ENCODE results near the gene ZNF217.
"Not testable (repeated sequence)": the region's sequence is repeated elsewhere in the genome, so short reads cannot be mapped to it uniquely, and the experiment has no call there.

ZNF217 gene

GRCh38 chr20:53628076-53628475 lies 34.4 kb upstream of the ZNF217 start:
- FAIRE-seq: no peak
- TF ChIP-seq TAF1 (IDR thresholded peaks at IDR 0.05; ENCODE audit: borderline replicate concordance, low read depth, low read length): no peak
- no peak for TF ChIP-seq POLR2A (IDR thresholded peaks at IDR 0.05; ENCODE audit: low read depth, low read length)
- no peak for TF ChIP-seq POLR2AphosphoS5 (IDR thresholded peaks at IDR 0.05; ENCODE audit: low read depth, low read length)
- DNase-seq (ENCODE audit: insufficient read length): no peak

- not testable (repeated sequence) for DNase-seq (ENCODE audit: insufficient read length); FAIRE-seq
Observed at GRCh38 chr20:53627001-53627400, 33.4 kb upstream of the ZNF217 start.

- TF ChIP-seq POLR2AphosphoS5 (IDR thresholded peaks at IDR 0.05; ENCODE audit: low read depth, low read length) (no peak), POLR2A (IDR thresholded peaks at IDR 0.05; ENCODE audit: low read depth, low read length) (no peak), TAF1 (IDR thresholded peaks at IDR 0.05; ENCODE audit: borderline replicate concordance, low read depth, low read length) (no peak)
- DNase-seq (ENCODE audit: insufficient read length) (no peak), FAIRE-seq (no peak)
Observed at GRCh38 chr20:53626584-53626983, 32.9 kb upstream of the ZNF217 start.

- DNase-seq (ENCODE audit: insufficient read length) (no peak), FAIRE-seq (no peak)
- TF ChIP-seq POLR2A (IDR thresholded peaks at IDR 0.05; ENCODE audit: low read depth, low read length) (no peak), TAF1 (IDR thresholded peaks at IDR 0.05; ENCODE audit: borderline replicate concordance, low read depth, low read length) (no peak), POLR2AphosphoS5 (IDR thresholded peaks at IDR 0.05; ENCODE audit: low read depth, low read length) (no peak)
Observed at GRCh38 chr20:53625311-53626129, 31.9 kb upstream of the ZNF217 start.

- FAIRE-seq; DNase-seq (ENCODE audit: insufficient read length): not testable (repeated sequence)
Observed at GRCh38 chr20:53624927-53625250, 31.2 kb upstream of the ZNF217 start.

- TF ChIP-seq POLR2A (IDR thresholded peaks at IDR 0.05; ENCODE audit: low read depth, low read length): peak; percentile 66
- no peak for TF ChIP-seq TAF1 (IDR thresholded peaks at IDR 0.05; ENCODE audit: borderline replicate concordance, low read depth, low read length)
- peak; percentile 61 for TF ChIP-seq POLR2AphosphoS5 (IDR thresholded peaks at IDR 0.05; ENCODE audit: low read depth, low read length)
- DNase-seq (ENCODE audit: insufficient read length) (no peak), FAIRE-seq (peak; percentile 71)
Observed at GRCh38 chr20:53623454-53624211, 30.0 kb upstream of the ZNF217 start.

- FAIRE-seq (no peak), DNase-seq (ENCODE audit: insufficient read length) (no peak)
- TF ChIP-seq POLR2A (IDR thresholded peaks at IDR 0.05; ENCODE audit: low read depth, low read length) (no peak), POLR2AphosphoS5 (IDR thresholded peaks at IDR 0.05; ENCODE audit: low read depth, low read length) (no peak), TAF1 (IDR thresholded peaks at IDR 0.05; ENCODE audit: borderline replicate concordance, low read depth, low read length) (no peak)
Observed at GRCh38 chr20:53623134-53623453, 29.5 kb upstream of the ZNF217 start.

GRCh38 chr20:53622247-53623133 lies 28.9 kb upstream of the ZNF217 start:
- DNase-seq (ENCODE audit: insufficient read length) (no peak), FAIRE-seq (peak; percentile 62)
- TF ChIP-seq POLR2A (IDR thresholded peaks at IDR 0.05; ENCODE audit: low read depth, low read length) (0 out of 2 replicates have a peak, but pooled peaks have one; percentile 19), TAF1 (IDR thresholded peaks at IDR 0.05; ENCODE audit: borderline replicate concordance, low read depth, low read length) (no peak)

- peak; percentile 48 for FAIRE-seq
- DNase-seq (ENCODE audit: insufficient read length): no peak
- no peak for TF ChIP-seq POLR2AphosphoS5 (IDR thresholded peaks at IDR 0.05; ENCODE audit: low read depth, low read length)
- no peak for TF ChIP-seq TAF1 (IDR thresholded peaks at IDR 0.05; ENCODE audit: borderline replicate concordance, low read depth, low read length)
- no peak for TF ChIP-seq POLR2A (IDR thresholded peaks at IDR 0.05; ENCODE audit: low read depth, low read length)
Observed at GRCh38 chr20:53621482-53622246, 28.0 kb upstream of the ZNF217 start.

GRCh38 chr20:53618490-53619000 lies 24.9 kb upstream of the ZNF217 start:
- DNase-seq (ENCODE audit: insufficient read length); FAIRE-seq: not testable (repeated sequence)

- no peak for FAIRE-seq
- DNase-seq (ENCODE audit: insufficient read length): no peak
- TF ChIP-seq TAF1 (IDR thresholded peaks at IDR 0.05; ENCODE audit: borderline replicate concordance, low read depth, low read length): no peak
- TF ChIP-seq POLR2A (IDR thresholded peaks at IDR 0.05; ENCODE audit: low read depth, low read length): no peak
Observed at GRCh38 chr20:53617791-53618489, 24.3 kb upstream of the ZNF217 start.

- not testable (repeated sequence) for FAIRE-seq; DNase-seq (ENCODE audit: insufficient read length)
Observed at GRCh38 chr20:53616489-53616888, 22.9 kb upstream of the ZNF217 start.
